ENCODE results near the gene PGM1. TPM values are rescaled to one million over a fixed set of nuclear protein-coding genes. Genes with fewer than 3 reads are reported as not detected.

Gene PGM1
- total and polyA plus RNA-seq, 2 of the 13 experiments (the other 11 are each of a cell fraction or from before 2014, with no cell fraction given): 51.6 to 105 TPM

- TF ChIP-seq GLI4 (CRISPR knock-in tag; IDR thresholded peaks at IDR 0.05; ENCODE audit: borderline replicate concordance): 0 out of 2 replicates have a peak, but pooled peaks have one; percentile 60
- TF ChIP-seq ATF3 (CRISPR knock-in tag; IDR thresholded peaks at IDR 0.05): peak; percentile 44; the same call in 1 of the 2 replicates
- TF ChIP-seq GLMP (CRISPR knock-in tag; IDR thresholded peaks at IDR 0.05; ENCODE audit: borderline replicate concordance): 0 out of 2 replicates have a peak, but pooled peaks have one; percentile 17
- TF ChIP-seq ZNF652 (CRISPR knock-in tag; IDR thresholded peaks at IDR 0.05; ENCODE audit: borderline replicate concordance, low read depth): peak; percentile 46; the same call in 1 of the 2 replicates
- TF ChIP-seq ATF6 (CRISPR knock-in tag; conservative IDR thresholded peaks at IDR 0.05): no peak
- TF ChIP-seq HNF1B (CRISPR knock-in tag; IDR thresholded peaks at IDR 0.05): peak; percentile 76
- TF ChIP-seq SOX13 (IDR thresholded peaks at IDR 0.05): no peak; the same call in 1 of the 2 replicates
- TF ChIP-seq SOX13 (CRISPR knock-in tag; conservative IDR thresholded peaks at IDR 0.05 in 1 of 2, IDR thresholded peaks at IDR 0.05 in 1 of 2): peak in 1 of 2 experiments; percentile 22; a peak in 2 of 4 replicates
- no peak for TF ChIP-seq ARNT (IDR thresholded peaks at IDR 0.05)
- TF ChIP-seq ZHX2 (IDR thresholded peaks at IDR 0.05; ENCODE audit: low read depth): 0 out of 2 replicates have a peak, but pooled peaks have one; percentile 16
- TF ChIP-seq ZHX2 (CRISPR knock-in tag; IDR thresholded peaks at IDR 0.05; ENCODE audit: borderline replicate concordance): no peak
- TF ChIP-seq ZNF501 (CRISPR knock-in tag; IDR thresholded peaks at IDR 0.05): peak; percentile 82
- TF ChIP-seq TARDBP (CRISPR knock-in tag; IDR thresholded peaks at IDR 0.05): peak; percentile 46; the same call in 1 of the 2 replicates
- peak; percentile 81; the same call in 1 of the 2 replicates for TF ChIP-seq MYPOP (CRISPR knock-in tag; IDR thresholded peaks at IDR 0.05)
- 0 out of 2 replicates have a peak, but pooled peaks have one; percentile 41 for TF ChIP-seq ZC3H4 (CRISPR knock-in tag; IDR thresholded peaks at IDR 0.05; ENCODE audit: borderline replicate concordance)
These were observed at the start of gene PGM1 (continued) for GRCh38 chr1:63593303-63593885.

All from HepG2 (cell line).